ENCODE data around the gene NTN1.

DNA sequence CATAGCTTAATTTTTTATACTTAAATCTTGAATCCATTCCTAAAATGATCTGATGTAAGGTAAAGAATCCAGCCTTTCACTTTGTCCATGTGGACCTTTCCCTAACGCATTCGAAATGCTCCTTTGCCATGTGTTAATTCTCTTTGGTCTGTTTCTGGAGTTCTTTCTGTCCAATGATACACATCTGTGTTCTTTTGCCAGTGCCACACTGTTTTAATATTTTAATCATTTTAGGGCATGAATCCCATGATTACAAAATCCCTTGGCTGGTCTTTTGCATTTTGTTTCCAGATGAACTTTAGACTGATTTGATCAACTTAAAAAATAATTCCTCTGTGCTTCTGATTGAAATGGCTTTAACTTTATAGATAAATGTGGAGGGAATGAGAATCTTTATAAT is 74.1 kb downstream of the NTN1 start:
- TF ChIP-seq, protein P1, sequence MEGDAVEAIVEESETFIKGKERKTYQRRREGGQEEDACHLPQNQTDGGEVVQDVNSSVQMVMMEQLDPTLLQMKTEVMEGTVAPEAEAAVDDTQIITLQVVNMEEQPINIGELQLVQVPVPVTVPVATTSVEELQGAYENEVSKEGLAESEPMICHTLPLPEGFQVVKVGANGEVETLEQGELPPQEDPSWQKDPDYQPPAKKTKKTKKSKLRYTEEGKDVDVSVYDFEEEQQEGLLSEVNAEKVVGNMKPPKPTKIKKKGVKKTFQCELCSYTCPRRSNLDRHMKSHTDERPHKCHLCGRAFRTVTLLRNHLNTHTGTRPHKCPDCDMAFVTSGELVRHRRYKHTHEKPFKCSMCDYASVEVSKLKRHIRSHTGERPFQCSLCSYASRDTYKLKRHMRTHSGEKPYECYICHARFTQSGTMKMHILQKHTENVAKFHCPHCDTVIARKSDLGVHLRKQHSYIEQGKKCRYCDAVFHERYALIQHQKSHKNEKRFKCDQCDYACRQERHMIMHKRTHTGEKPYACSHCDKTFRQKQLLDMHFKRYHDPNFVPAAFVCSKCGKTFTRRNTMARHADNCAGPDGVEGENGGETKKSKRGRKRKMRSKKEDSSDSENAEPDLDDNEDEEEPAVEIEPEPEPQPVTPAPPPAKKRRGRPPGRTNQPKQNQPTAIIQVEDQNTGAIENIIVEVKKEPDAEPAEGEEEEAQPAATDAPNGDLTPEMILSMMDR (IDR thresholded peaks at IDR 0.05; ENCODE audit: low read depth, low read length), result no peak
- TF ChIP-seq EZH2phosphoT487 (IDR thresholded peaks at IDR 0.05; ENCODE audit: low read depth), result no peak

Measured in OCI-LY3 (cell line).